HK-2 (cell line): ENCODE data around the gene COPE.

ENCODE experiments used
- DNase-seq: peaks from one replicate; pipeline ENCODE4 v3.0.0-alpha.2; 2018; ENCODE audit not compliant: unreplicated experiment

Gene COPE

GRCh38 chr19:18895038-18895823 is 24.0 kb downstream of the COPE start:
- peak; percentile 81 for DNase-seq

DNA sequence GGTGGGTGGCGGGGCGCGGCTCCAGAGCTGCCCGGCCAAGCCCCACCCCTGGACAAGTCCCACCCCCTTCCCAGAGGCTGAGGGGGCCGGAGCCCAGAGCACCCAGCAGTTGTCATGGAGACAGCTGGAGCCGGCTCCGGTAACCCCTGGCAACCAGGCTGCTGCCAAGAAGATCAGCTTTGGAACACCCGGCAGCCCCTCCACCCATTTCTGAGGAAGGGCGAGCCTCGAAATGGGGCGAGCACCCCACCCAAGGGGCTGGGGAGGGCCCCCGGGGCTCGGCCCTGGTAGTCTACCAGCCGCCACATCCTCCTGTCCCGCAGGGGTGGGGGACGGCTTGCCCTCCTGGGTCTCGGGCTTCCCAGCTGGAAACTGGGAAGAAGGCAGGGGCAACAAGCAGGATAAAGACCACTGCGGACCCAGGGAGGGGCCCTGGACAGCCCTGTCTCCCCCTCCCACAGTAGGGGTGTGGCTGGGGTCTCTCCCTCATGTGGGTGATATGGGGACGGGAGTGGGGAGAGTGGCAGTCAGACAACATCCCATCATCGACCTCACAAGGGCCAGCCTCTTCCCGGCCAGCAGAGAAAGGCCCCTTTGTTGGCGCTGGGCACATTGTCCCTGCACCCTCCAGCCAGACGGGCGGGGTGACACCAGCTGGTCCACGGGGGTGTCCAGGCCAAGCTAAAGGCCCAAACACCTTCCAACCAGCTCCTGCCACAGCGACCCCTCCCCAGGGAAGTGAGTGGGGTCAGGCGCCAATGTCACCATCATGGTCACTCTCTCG is 24.7 kb downstream of the COPE start:
- DNase-seq = no peak

DNA sequence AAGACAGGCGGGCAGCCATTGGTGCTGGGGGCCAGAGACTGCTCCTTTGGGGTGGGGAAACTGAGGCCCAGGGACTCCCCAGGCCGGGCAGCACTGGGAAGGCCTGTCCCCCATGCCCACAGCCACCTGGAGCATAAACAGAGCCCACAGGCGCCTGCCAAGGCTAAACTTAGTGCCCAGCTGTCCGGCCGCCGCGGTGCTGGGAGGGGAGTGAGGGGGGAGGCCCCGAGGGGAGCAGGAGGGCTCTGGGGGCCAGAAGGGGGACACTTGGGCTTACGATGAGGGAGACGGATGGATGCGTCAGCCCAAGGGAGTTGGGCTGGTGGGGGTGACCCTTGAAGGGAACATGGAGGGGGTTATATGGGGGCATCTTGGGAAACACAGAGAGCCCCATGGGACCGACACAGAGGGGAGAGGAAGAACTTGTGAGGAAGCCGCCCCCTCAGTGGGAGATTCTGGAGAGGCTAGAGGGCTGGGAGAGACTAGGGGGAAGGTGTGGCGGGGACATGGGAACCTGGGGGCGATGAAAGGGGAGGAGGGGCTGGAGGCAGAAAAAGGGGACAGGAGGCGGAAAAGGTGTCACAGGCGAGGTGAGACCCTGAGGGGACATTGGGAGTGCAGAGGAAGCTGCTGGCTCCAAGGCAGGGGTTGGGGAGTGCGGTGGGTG is 25.5 kb downstream of the COPE start:
- DNase-seq = no peak

- no peak for DNase-seq
Measured at GRCh38 chr19:18889949-18890745, 29.0 kb downstream of the COPE start.

GRCh38 chr19:18886972-18887371 is 32.2 kb downstream of the COPE start:
- no peak for DNase-seq

GRCh38 chr19:18883526-18884304 is 35.5 kb downstream of the COPE start:
- no peak for DNase-seq

DNA sequence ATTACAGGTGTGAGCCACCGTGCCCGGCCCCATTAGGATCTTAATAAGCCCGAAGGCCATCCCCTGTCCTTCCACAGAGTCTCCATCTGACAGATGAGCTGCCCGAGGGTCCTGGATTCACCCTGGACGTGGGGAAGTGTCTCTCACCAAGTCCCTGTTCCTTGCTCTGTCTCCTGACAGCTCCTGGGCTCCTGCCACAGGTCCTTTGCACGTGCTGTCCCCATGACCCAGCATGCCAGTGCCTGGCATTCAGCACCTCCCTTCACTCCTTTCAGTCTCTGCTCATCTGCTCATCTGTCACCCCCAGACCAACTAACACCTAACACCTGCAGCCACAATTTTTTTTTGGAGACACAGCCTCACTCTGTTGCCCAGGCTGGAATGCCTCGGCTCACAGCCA is 37.7 kb downstream of the COPE start:
- no peak for DNase-seq

DNA sequence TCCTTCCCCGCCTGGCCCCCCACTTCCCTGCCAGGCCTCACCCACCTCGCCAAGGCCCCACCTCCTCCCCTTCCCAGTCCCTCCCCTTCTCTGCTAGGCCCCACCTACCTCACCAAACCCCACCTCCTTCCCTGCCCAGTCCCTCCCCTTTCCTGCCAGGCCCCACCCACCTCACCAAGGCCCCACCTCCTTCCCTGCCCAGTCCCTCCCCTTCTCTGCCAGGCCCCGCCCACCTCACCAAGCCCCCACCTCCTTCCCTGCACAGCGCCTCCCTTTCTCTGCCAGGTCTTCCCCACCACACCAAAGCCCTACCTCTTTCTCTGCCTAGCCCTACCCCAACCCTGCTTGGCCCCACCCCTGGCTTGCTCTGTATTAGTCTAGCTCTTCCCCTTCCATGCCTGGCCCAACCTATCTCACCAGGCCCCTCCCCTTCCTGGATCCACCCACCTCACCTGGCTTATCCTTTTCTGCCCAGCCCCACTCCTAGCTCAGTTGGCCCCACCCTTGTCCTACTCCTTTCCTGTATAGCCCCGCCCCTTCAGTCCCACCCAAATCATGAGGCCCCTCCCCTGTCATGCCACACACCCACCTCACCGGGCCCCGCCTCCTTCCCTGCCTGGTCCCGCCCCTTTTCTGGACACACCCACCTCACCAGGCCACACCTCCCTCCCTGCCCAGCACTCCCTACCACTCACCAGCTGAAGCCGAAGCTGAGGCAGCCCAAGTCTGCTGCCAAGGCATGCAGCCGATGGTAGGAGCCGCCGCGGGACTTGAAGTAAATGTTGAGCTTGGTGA is 39.4 kb downstream of the COPE start:
- DNase-seq = peak; percentile 35

DNA sequence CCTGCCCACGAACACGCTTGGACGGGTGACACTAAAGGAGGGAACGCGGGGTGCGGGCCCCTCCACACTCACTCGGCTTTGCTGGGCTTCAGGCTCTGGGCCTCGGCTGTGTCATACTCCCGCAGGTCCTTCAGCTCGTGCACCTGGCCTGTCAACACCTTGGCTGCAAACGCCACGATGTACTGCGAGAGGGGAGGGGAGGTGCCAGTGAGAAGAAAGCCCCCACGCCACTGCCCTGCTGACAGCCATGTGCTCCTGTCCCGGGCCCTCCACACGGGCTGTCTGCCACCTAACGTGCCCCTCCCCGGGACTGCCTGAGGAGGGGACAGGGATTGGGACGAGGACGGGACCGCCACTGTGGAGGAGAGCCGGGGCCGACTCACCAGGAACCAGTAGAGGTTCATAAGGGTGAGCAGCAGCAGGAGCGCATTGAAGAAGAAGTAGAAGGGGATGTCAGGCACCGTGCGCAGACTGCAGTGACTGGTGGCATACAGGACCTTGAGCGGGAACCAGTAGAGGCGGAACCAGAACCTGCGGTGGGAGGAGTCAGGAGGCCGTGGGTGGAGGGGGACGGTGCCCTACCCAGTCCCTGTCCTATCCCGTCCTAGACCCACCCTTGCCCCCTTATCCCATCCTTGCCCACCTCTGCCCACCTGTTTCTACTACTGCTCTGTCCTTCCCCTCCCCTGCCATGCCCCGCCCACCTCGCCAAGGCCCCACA is 40.2 kb downstream of the COPE start:
- no peak for DNase-seq

- DNase-seq = no peak
Measured at GRCh38 chr19:18878058-18878797, 41.0 kb downstream of the COPE start.

DNA sequence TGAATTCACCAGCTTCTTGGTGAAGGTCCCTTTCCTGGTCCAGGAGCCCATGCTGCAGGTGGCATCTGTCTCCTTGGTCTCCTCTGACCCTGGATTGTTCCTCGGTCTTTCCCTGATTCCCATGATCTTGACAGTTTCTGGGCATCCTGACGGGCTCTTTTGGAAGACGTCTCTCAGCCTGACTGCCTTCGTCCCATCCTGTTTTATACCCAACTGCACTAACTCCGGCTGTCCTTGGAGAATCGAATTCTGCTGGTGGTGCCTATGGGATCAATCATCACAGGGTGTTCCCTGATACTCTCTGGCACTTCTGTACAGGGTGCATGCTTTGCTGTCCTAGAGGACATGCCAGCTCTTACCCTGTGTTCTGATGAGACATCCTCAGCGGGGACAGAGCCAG is 42.3 kb downstream of the COPE start:
- DNase-seq = no peak

DNA sequence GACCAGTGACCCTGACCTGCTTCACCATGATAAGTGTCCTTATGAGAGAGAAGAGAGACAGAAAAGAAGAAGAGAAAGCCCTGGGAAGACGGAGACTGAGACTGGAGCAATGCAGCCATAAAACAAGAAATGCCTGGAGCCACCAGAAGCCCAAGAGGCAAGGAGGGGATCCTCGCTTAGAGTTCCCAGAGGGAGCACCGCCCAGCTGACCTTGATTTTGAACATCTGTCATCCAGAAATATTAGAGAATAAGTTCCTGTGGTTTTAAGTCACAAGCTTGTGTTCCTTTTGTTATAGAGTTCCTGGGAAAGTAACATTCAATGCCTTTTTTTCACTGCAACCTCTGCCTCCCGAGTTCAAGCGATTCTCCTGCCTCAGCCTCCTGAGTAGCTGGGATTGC is 43.5 kb downstream of the COPE start:
- DNase-seq = no peak

DNA sequence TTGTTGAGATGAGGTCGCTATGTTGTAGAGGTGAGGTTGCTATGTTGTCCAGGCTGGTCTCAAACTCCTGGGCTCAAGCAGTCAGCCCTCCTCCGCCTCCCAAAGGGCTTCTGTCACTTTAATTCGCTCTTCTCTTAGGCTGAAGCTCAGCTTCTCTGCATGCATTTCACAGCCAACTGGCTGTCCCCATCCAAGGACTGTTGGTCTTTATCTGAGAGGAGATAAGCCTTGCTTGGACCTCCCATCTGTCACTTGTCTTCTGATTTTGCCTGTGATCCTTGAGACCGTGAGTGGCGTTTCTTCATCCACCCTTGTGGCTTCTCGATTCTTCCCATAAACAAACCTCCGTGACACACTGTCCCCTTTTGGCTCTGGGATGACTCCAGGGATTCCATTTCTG is 47.6 kb downstream of the COPE start:
- no peak for DNase-seq

GRCh38 chr19:18870531-18871172 is 48.5 kb downstream of the COPE start:
- no peak for DNase-seq

- DNase-seq = no peak
Measured at GRCh38 chr19:18869781-18870530, 49.2 kb downstream of the COPE start.

- no peak for DNase-seq
Measured at GRCh38 chr19:18869023-18869618, 50.1 kb downstream of the COPE start.

- DNase-seq = no peak
Measured at GRCh38 chr19:18868380-18869022, 50.7 kb downstream of the COPE start.
